Panc1 (cell line): Measurements from ENCODE around the gene SUN1.

ENCODE experiments used
- CTCF ChIP-seq: fragments of 450-650 bp; IDR thresholded peaks from 2 replicates; pipeline ENCODE4 v1.5.1; 2017; ENCODE audit warnings: mild to moderate bottlenecking
- POLR2AphosphoS5 ChIP-seq: IDR thresholded peaks from 2 replicates; pipeline ENCODE4 v1.6.1; 2012; ENCODE audit warnings: mild to moderate bottlenecking, low read depth, low read length, moderate library complexity
- REST ChIP-seq, 2 experiments: IDR thresholded peaks; 2 replicates each; pipeline ENCODE4 v1.6.1; 2011 to 2012; ENCODE audit warnings: low read depth in 2 of 2, control low read depth in 1 of 2, low read length in 1 of 2, mild to moderate bottlenecking in 1 of 2, moderate library complexity in 1 of 2; ENCODE audit not compliant: insufficient read depth in 1 of 2
- TCF7L2 ChIP-seq: IDR thresholded peaks from 2 replicates; pipeline ENCODE4 v1.6.1; 2011; ENCODE audit warnings: mild to moderate bottlenecking, low read depth, low read length, inconsistent platforms

GRCh38 chr7:787332-788240, 44.7 kb upstream of the SUN1 start:
- no peak for TF ChIP-seq POLR2AphosphoS5
- no peak for TF ChIP-seq CTCF
- TF ChIP-seq REST (IDR thresholded peaks at IDR 0.05; ENCODE audit: insufficient read depth in 1 of 2, low read depth in 2 of 2, low read length in 1 of 2), result no peak
- TF ChIP-seq TCF7L2, result no peak
